Testis (tissue), 2 donors: ENCODE measurements around the gene IFNAR2.

Source experiments
- CTCF ChIP-seq, 3 experiments: fragments of 450-650 bp in 2 of 3; fragments of 200-600 bp in 1 of 3; sonication (generic) in 1 of 3; IDR thresholded peaks; one replicate each; pipeline ENCODE4 v1.5.1; 2016 to 2019; ENCODE audit warnings: antibody characterized with exemption in 3 of 3, mild to moderate bottlenecking in 2 of 3, moderate library complexity in 1 of 3
- POLR2A ChIP-seq: fragments of 450-650 bp; IDR thresholded peaks from one replicate; pipeline ENCODE4 v1.6.1; 2017; ENCODE audit warnings: antibody characterized with exemption, mild to moderate bottlenecking, moderate library complexity

GRCh38 chr21:33249331-33250002 is 19.7 kb downstream of the IFNAR2 start:
- TF ChIP-seq CTCF (IDR thresholded peaks at IDR 0.05) = no peak
- no peak for TF ChIP-seq POLR2A
